Measurements from ENCODE around the gene NCDN. TPM values are rescaled to one million over a fixed set of nuclear protein-coding genes. Genes with fewer than 3 reads are reported as not detected.
"Not testable (repeated sequence)": the region's sequence is repeated elsewhere in the genome, so short reads cannot be mapped to it uniquely, and the experiment has no call there.

The NCDN gene
- total RNA-seq, 2 donors from 2014 or later = 37.6 to 49.4 TPM

DNA sequence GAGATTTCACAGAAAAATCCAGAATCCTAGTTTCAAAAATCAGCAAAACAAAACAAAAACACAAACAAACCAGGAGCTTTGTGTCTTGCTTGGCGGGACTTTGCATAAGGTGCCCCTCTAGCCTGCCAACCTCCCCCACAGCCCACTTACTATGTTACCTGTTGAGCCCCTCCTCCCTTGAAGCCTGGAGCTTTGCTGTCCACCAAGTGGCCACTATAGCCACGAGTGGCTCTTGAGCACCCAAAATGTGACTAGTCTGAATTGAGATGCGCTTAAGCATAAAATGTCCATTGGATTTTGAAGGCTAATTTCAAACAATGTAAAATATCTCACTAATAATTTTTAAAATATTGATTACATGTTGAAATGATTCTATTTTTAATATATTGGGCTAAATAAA, 27.7 kb downstream of the NCDN start:
- no peaks in the 10 kb centered on the region for H3K9me3 ChIP-seq
- H3K27ac ChIP-seq = no peak overlapping the region
- H3K27me3 ChIP-seq (replicated peaks; ENCODE audit: insufficient read depth) = no peaks in the 10 kb centered on the region
- TF ChIP-seq POLR2A (IDR thresholded peaks at IDR 0.05) (no peak), POLR2AphosphoS5 (IDR thresholded peaks at IDR 0.05) (no peak)
- TF ChIP-seq, protein P1, sequence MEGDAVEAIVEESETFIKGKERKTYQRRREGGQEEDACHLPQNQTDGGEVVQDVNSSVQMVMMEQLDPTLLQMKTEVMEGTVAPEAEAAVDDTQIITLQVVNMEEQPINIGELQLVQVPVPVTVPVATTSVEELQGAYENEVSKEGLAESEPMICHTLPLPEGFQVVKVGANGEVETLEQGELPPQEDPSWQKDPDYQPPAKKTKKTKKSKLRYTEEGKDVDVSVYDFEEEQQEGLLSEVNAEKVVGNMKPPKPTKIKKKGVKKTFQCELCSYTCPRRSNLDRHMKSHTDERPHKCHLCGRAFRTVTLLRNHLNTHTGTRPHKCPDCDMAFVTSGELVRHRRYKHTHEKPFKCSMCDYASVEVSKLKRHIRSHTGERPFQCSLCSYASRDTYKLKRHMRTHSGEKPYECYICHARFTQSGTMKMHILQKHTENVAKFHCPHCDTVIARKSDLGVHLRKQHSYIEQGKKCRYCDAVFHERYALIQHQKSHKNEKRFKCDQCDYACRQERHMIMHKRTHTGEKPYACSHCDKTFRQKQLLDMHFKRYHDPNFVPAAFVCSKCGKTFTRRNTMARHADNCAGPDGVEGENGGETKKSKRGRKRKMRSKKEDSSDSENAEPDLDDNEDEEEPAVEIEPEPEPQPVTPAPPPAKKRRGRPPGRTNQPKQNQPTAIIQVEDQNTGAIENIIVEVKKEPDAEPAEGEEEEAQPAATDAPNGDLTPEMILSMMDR (IDR thresholded peaks at IDR 0.05) = no peak
- intact Hi-C loops (cut with DNase I) = no loop called here
- WGBS = 93% methylated on average over 3 of the region's 3 CpGs
- H3K36me3 ChIP-seq = no peaks in the 10 kb centered on the region
- no peak overlapping the region for H3K4me3 ChIP-seq
- no peak for DNase-seq (ENCODE audit: low spot score)
- H3K4me1 ChIP-seq (replicated peaks) = no peaks in the 10 kb centered on the region

DNA sequence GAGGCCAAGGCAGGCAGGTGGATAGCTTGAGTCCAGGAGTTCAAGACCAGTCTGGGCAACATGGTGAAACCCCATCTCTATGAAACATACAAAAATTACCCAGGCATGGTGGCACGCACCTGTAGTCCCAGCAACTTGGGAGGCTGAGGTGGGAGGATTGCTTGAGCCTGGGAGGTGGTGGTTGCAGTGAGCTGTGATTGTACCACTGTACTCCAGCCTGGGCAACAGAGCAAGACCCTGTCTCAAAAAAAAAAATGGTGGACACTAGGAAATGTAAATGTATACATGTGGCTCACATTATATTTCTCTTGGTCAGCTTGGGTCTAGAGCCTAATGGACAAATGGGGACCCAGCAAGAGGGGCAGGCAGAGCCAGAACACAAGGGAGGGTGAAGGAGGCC, 28.2 kb downstream of the NCDN start:
- H3K9me3 ChIP-seq; H3K4me1 ChIP-seq (replicated peaks); intact Hi-C loops (cut with DNase I); H3K36me3 ChIP-seq; H3K27ac ChIP-seq; H3K4me3 ChIP-seq; DNase-seq (ENCODE audit: low spot score); H3K27me3 ChIP-seq (replicated peaks; ENCODE audit: insufficient read depth): not testable (repeated sequence)
- WGBS = 100% methylated on average over 1 of the region's 1 CpG

DNA sequence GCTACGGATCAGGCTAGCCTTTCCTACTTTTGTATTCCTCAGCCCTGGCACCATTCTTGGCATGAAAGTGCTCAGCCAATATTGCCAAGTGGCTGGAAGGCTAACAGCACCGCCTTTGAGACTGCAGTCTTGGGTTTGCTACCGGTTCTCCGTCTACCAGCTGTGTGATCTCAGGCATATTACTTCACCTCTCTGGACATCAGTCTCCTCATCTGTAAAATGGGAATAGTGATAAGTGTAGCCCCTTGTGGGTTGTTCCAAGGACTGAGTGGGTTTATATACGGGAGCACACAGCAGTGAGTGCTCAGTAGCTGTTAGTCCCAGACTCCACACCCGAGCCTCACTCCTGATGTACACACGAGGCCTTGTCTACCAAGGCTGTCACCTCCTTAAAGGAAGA, 29.2 kb downstream of the NCDN start:
- no peak for DNase-seq (ENCODE audit: low spot score)
- H3K27ac ChIP-seq = no peak overlapping the region
- H3K4me3 ChIP-seq = no peak overlapping the region
- no peak for TF ChIP-seq POLR2AphosphoS5 (IDR thresholded peaks at IDR 0.05)
- WGBS = 90% methylated on average over 7 of the region's 7 CpGs
- H3K4me1 ChIP-seq (replicated peaks) = no peaks in the 10 kb centered on the region
- H3K27me3 ChIP-seq (replicated peaks; ENCODE audit: insufficient read depth) = no peaks in the 10 kb centered on the region
- no peaks in the 10 kb centered on the region for H3K9me3 ChIP-seq
- intact Hi-C loops (cut with DNase I) = no loop called here
- no peaks in the 10 kb centered on the region for H3K36me3 ChIP-seq

DNA sequence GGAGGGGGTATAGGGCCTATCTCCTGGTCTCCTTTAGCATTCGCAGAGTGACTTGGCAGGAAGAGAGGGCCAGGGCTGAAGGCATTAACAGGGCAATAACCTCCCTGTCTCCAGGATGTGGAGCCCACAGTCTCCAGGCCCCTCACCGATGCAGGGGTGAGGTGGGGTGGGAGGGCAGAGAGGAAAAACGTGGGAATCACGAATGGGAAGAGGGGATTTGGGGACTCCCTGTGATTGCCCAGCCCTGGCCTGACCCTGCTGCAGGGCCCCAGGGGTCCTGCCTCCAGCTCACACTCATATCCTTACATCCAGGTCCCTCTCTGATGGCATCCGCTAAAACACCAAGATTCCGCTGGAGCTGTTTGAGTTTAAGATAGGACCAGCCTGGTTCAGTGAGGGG, 30.1 kb downstream of the NCDN start:
- no peak for DNase-seq (ENCODE audit: low spot score)
- H3K4me1 ChIP-seq (replicated peaks) = no peaks in the 10 kb centered on the region
- intact Hi-C loops (cut with DNase I) = no loop called here

DNA sequence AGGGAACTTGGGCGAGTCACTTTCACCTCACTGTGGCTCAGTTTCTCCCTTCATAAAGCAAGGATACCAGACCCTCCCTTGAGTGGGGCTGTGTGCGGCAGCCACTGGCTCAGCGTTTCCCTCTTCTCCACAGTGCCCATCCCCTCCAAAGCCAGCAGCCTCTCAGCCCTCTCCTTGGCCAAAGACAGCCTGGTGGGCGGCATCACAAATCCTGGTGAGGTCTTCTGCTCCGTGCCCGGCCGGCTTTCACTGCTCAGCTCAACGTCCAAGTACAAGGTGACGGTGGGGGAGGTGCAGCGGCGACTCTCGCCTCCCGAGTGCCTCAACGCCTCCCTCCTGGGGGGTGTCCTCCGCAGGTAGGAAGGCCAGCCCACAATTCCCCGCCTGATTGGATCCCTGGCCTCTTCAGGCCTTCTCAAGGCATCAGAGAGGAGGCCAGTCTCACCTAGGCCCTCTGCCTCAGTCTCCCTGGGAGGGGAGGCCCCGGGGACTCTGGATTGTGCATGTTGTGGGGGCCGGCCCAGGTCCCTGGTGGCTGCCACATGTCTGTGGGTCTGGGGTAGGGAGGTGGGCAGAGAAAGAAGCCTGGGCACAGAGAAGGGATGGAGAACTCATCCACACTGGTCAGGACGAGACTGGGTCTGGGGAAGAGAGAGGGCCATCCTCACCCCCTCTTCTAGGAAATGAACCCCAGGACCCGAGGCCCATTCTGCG, 30.8 kb downstream of the NCDN start:
- H3K4me3 ChIP-seq = no peak overlapping the region
- no peaks in the 10 kb centered on the region for H3K36me3 ChIP-seq
- no peaks in the 10 kb centered on the region for H3K4me1 ChIP-seq (replicated peaks)
- 75% methylated on average over 17 of the region's 21 CpGs for WGBS
- no peak overlapping the region for H3K27ac ChIP-seq
- no peaks in the 10 kb centered on the region for H3K27me3 ChIP-seq (replicated peaks; ENCODE audit: insufficient read depth)
- TF ChIP-seq POLR2AphosphoS5 (IDR thresholded peaks at IDR 0.05) (no peak), POLR2A (IDR thresholded peaks at IDR 0.05) (no peak)
- TF ChIP-seq, protein P1 (IDR thresholded peaks at IDR 0.05) = no peak
- DNase-seq (ENCODE audit: low spot score) = no peak
- H3K9me3 ChIP-seq = no peaks in the 10 kb centered on the region
- intact Hi-C loops (cut with DNase I) = no loop called here

More for the DNA sequence above, 30.1 kb downstream of the NCDN start:
- TF ChIP-seq POLR2A (IDR thresholded peaks at IDR 0.05) = no peak
- no peak for TF ChIP-seq POLR2AphosphoS5 (IDR thresholded peaks at IDR 0.05)
- TF ChIP-seq, protein P1 (IDR thresholded peaks at IDR 0.05) = no peak
- H3K36me3 ChIP-seq = no peaks in the 10 kb centered on the region
- H3K4me3 ChIP-seq = no peak overlapping the region
- no peak overlapping the region for H3K27ac ChIP-seq
- no peaks in the 10 kb centered on the region for H3K27me3 ChIP-seq (replicated peaks; ENCODE audit: insufficient read depth)
- WGBS = 82% methylated on average over 6 of the region's 6 CpGs
- H3K9me3 ChIP-seq = no peaks in the 10 kb centered on the region
